ENCODE measurements around the gene NR6A1. TPM values are rescaled to one million over a fixed set of nuclear protein-coding genes. Genes with fewer than 3 reads are reported as not detected.

Gene NR6A1
- total RNA-seq, 1 donor from 2014 or later = 60.7 TPM

GRCh38 chr9:124697326-124698200 is 73.5 kb downstream of the NR6A1 start:
- Mint-ChIP-seq H3K4me3 (no peak overlapping the region), H3K4me1 (peaks cover 41% of the 10 kb centered on the region)

GRCh38 chr9:124696101-124696500 is 75.0 kb downstream of the NR6A1 start:
- H3K27ac Mint-ChIP-seq (ENCODE audit: unreplicated experiment) = no peak overlapping the region

More at GRCh38 chr9:124697326-124698200, 73.5 kb downstream of the NR6A1 start:
- DNase-seq (ENCODE audit: low read depth, low spot score) = no peak
- H3K27me3 Mint-ChIP-seq (ENCODE audit: low read depth) = no peaks in the 10 kb centered on the region
- TF ChIP-seq, protein P1, sequence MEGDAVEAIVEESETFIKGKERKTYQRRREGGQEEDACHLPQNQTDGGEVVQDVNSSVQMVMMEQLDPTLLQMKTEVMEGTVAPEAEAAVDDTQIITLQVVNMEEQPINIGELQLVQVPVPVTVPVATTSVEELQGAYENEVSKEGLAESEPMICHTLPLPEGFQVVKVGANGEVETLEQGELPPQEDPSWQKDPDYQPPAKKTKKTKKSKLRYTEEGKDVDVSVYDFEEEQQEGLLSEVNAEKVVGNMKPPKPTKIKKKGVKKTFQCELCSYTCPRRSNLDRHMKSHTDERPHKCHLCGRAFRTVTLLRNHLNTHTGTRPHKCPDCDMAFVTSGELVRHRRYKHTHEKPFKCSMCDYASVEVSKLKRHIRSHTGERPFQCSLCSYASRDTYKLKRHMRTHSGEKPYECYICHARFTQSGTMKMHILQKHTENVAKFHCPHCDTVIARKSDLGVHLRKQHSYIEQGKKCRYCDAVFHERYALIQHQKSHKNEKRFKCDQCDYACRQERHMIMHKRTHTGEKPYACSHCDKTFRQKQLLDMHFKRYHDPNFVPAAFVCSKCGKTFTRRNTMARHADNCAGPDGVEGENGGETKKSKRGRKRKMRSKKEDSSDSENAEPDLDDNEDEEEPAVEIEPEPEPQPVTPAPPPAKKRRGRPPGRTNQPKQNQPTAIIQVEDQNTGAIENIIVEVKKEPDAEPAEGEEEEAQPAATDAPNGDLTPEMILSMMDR (conservative IDR thresholded peaks at IDR 0.05) = no peak
- H3K9me3 Mint-ChIP-seq = peaks cover 1% of the 10 kb centered on the region
- H3K27ac Mint-ChIP-seq (ENCODE audit: unreplicated experiment) = no peak overlapping the region
- peaks cover 3% of the 10 kb centered on the region for H3K36me3 Mint-ChIP-seq (ENCODE audit: low read depth)

DNA sequence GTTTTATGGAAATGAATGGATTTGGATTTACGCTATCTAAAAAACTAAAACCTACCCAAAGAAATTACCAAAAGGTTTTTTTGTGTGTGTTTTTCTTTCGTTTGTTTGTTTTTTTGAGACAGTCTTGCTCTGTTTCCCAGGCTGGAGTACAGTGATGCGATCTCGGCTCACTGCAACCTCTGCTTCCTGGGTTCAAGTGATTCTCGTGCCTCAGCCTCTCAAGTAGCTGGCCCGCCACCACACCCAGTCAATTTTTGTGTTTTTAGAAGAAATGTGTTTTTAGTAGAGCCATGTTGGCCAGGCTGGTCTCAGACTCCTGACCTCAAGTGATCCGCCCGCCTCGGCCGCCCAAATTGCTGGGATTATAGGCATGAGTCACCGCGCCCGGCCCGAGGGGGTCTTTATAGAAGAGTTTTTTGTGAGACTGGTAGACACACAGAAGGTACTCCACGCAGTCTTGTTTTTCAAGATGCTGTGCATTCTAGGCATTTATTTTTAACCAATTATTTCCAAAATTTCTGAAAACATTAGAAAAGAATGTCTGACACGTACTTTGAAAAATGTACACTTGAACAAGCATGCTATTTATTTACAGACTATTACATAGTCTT is 75.7 kb downstream of the NR6A1 start:
- H3K4me3 Mint-ChIP-seq = no peak overlapping the region

More at GRCh38 chr9:124696101-124696500, 75.0 kb downstream of the NR6A1 start:
- DNase-seq (ENCODE audit: low read depth, low spot score) = no peak
- Mint-ChIP-seq H3K27me3 (ENCODE audit: low read depth) (no peaks in the 10 kb centered on the region), H3K9me3 (no peaks in the 10 kb centered on the region), H3K4me3 (no peak overlapping the region), H3K4me1 (peaks cover 41% of the 10 kb centered on the region), H3K36me3 (ENCODE audit: low read depth) (no peaks in the 10 kb centered on the region)
- TF ChIP-seq, protein P1 (conservative IDR thresholded peaks at IDR 0.05) = no peak

GRCh38 chr9:124694414-124695279 is 76.5 kb downstream of the NR6A1 start:
- H3K9me3 Mint-ChIP-seq = no peaks in the 10 kb centered on the region
- peaks cover 39% of the 10 kb centered on the region for H3K4me1 Mint-ChIP-seq
- H3K4me3 Mint-ChIP-seq = no peak overlapping the region
- TF ChIP-seq, protein P1 (conservative IDR thresholded peaks at IDR 0.05) = no peak
- no peaks in the 10 kb centered on the region for H3K27me3 Mint-ChIP-seq (ENCODE audit: low read depth)
- H3K36me3 Mint-ChIP-seq (ENCODE audit: low read depth) = no peaks in the 10 kb centered on the region
- H3K27ac Mint-ChIP-seq (ENCODE audit: unreplicated experiment) = no peak overlapping the region
- no peak for DNase-seq (ENCODE audit: low read depth, low spot score)

More for the DNA sequence above, 75.7 kb downstream of the NR6A1 start:
- Mint-ChIP-seq H3K27me3 (ENCODE audit: low read depth) (no peaks in the 10 kb centered on the region), H3K9me3 (no peaks in the 10 kb centered on the region), H3K4me1 (peaks cover 41% of the 10 kb centered on the region), H3K27ac (ENCODE audit: unreplicated experiment) (no peak overlapping the region), H3K36me3 (ENCODE audit: low read depth) (no peaks in the 10 kb centered on the region)
- DNase-seq (ENCODE audit: low read depth, low spot score) = no peak
- TF ChIP-seq, protein P1 (conservative IDR thresholded peaks at IDR 0.05) = no peak

DNA sequence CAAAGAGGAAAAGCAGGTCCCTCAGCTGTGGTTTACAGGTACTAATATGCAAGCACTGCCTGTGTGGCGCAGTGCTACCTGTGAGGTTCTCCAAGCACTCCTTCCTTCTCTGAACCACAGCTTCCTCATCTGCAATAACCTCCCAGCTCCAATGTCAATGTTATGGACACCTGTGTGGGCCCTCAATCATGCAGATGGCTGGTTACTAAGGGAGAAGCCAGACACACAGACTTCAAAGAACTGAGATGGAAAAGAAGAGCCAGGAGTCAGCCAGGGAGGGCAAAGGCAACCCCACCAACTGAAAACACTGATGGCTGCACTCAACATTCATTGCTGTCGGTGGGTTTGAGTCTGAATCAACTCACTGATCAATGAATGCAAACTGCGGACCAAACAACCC is 77.7 kb downstream of the NR6A1 start:
- Mint-ChIP-seq H3K36me3 (ENCODE audit: low read depth) (no peaks in the 10 kb centered on the region), H3K9me3 (no peaks in the 10 kb centered on the region), H3K4me3 (no peak overlapping the region), H3K27ac (ENCODE audit: unreplicated experiment) (no peak overlapping the region), H3K27me3 (ENCODE audit: low read depth) (no peaks in the 10 kb centered on the region), H3K4me1 (peaks cover 29% of the 10 kb centered on the region)
- TF ChIP-seq, protein P1 (conservative IDR thresholded peaks at IDR 0.05) = no peak
- no peak for DNase-seq (ENCODE audit: low read depth, low spot score)
